ENCODE results near the gene RAB3IP.
"Not testable (repeated sequence)": the region's sequence is repeated elsewhere in the genome, so short reads cannot be mapped to it uniquely, and the experiment has no call there.

The RAB3IP gene

DNA sequence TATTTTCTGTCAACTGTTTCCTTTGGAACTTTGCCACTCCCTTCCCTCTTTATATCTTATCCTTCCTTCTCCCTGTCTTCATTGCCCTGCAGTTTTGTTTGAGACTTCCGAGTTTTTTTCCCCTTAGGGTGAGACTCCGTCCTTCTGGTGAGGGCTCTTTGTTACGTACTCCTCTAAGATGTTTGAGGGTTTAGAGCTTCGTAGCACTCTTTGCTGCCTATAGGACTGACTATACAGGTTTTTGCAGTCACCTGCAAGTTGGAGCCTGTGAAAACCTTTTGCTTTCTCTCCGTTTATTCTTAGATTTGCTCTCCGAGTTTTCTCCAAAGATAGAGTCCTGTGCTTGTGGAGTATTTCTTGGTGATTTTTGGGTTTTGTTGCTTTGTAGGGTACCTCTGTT lies 44.7 kb downstream of the RAB3IP start:
- TF ChIP-seq, protein P1, sequence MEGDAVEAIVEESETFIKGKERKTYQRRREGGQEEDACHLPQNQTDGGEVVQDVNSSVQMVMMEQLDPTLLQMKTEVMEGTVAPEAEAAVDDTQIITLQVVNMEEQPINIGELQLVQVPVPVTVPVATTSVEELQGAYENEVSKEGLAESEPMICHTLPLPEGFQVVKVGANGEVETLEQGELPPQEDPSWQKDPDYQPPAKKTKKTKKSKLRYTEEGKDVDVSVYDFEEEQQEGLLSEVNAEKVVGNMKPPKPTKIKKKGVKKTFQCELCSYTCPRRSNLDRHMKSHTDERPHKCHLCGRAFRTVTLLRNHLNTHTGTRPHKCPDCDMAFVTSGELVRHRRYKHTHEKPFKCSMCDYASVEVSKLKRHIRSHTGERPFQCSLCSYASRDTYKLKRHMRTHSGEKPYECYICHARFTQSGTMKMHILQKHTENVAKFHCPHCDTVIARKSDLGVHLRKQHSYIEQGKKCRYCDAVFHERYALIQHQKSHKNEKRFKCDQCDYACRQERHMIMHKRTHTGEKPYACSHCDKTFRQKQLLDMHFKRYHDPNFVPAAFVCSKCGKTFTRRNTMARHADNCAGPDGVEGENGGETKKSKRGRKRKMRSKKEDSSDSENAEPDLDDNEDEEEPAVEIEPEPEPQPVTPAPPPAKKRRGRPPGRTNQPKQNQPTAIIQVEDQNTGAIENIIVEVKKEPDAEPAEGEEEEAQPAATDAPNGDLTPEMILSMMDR (IDR thresholded peaks at IDR 0.05; ENCODE audit: control insufficient read depth, extremely low read depth, insufficient read depth), result no peak
- DNase-seq (ENCODE audit: low read depth), result no peak
- H3K4me3 ChIP-seq (ENCODE audit: low read depth, low read length), result no peak overlapping the region

DNA sequence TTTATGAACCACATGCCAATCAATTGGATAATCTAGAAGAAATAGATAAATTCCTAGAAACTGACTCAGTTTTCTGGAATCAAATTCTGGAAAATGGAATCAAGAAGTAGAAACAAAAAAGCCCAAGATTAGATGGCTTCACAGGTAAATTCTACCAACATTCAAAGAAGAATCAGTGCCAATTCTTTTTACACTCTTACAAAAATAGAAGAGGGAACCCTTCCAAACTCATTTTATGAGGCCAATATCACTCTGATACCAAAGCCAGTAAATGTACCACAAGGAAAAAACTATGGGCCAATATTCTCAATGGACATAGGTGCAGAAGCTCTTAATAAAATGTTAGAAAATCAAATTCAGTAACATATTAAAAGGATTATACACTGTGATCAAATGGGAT lies 50.7 kb downstream of the RAB3IP start:
- H3K4me3 ChIP-seq (ENCODE audit: low read depth, low read length), result no peak overlapping the region
- TF ChIP-seq, protein P1 (IDR thresholded peaks at IDR 0.05; ENCODE audit: control insufficient read depth, extremely low read depth, insufficient read depth), result no peak
- peak; percentile 46 for DNase-seq (ENCODE audit: low read depth)

DNA sequence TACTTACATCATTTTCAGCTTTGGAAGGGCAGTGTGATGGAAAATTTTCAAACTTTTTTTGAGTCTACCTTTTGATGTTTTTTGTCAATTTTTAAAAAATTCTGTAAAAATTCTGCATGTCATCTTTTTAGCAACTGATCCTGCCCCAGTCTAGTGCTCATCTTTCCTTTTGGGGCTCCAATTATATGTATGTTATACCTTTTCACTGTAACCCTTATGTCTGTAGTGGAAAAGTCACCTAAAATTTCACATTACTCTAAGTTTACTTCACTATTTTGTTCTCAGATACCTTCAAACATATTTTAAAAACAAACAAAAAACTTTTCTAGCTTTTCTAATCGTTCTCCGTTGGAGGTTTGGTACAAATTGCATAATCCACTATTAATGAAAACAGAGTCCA lies 53.9 kb downstream of the RAB3IP start:
- DNase-seq (ENCODE audit: low read depth), result no peak
- no peak overlapping the region for H3K4me3 ChIP-seq (ENCODE audit: low read depth, low read length)
- TF ChIP-seq, protein P1 (IDR thresholded peaks at IDR 0.05; ENCODE audit: control insufficient read depth, extremely low read depth, insufficient read depth), result no peak

DNA sequence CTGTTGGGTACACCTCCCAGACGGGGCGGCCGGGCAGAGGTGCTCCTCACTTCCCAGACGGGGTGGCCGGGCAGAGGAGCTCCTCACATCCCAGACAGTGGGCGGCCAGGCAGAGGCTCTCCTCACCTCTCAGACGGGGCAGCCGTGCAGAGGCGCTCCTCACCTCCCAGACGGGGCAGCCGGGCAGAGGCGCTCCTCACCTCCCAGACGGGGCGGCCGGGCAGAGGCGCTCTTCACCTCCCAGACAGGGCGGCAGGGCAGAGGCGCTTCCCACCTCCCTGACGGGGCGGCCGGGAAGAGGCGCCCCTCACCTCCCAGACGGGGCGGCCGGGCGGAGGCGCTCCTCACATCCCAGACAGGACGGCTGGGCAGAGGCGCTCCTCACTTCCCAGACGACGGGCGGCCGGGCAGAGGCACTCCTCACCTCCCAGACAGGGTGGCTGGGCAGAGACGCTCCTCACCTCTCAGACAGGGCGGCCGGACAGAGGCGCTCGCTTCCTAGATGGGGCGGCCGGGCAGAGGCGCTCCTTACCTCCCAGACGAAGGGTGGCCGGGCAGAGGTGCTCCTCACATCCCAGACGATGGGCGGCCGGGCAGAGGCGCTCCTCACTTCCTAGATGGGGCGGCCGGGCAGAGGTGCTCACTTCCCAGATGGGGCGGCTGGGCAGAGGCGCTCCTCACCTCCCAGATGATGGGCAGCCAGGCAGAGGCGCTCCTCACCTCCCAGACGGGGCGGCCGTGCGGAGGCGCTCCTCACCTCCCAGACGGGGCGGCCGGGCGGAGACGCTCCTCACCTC lies 68.6 kb downstream of the RAB3IP start:
- not testable (repeated sequence) for DNase-seq (ENCODE audit: low read depth); H3K4me3 ChIP-seq (ENCODE audit: low read depth, low read length)

DNA sequence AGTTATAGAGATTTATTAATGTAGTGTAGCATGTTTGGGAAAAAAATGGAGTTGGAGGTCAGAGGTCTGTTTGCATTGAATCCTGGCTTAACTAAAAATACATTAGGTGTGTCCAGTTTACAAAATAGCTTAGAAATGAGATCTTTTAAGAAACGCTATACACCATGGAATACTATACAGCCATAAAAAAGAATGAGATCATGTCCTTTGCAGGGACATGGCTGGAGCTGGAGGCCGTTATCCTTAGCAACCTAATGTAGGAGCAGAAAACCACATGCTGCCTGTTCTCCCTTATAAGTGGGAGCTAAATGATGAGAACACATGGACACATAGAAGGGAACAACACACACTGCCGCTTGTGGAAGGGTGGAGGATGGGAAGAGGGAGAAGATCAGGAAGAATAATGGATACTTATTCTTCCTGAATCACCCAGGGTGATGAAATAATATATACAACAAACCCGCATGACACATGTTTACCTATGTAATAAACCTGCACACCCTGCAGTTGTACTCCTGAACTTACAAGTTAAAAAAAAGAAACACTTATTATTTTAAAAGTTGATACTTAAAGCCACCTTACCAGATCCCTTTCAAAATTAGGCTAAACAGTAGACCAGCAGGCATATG lies 72.3 kb downstream of the RAB3IP start:
- no peak overlapping the region for H3K4me3 ChIP-seq (ENCODE audit: low read depth, low read length)
- TF ChIP-seq, protein P1 (IDR thresholded peaks at IDR 0.05; ENCODE audit: control insufficient read depth, extremely low read depth, insufficient read depth), result no peak
- no peak for DNase-seq (ENCODE audit: low read depth)

DNA sequence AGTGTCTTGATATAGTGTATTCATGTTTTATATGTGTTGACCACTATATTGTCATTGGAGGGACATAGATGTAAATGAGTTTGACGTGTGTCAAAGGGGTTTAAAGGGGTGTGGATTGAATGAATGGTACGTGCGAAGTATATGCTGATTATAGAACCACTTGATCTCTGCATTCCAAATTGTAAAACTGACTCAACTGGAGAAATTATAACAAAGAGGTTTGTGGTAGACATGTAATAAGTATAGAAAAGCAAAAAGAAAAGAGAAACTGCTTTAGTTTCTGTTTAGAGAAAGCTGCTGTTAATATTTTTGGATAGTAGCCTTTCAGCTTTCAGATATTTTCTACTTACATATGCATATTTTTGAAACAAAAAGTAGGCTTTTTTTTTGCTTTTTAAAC lies 77.4 kb downstream of the RAB3IP start:
- no peak for DNase-seq (ENCODE audit: low read depth)
- no peak overlapping the region for H3K4me3 ChIP-seq (ENCODE audit: low read depth, low read length)
- TF ChIP-seq, protein P1 (IDR thresholded peaks at IDR 0.05; ENCODE audit: control insufficient read depth, extremely low read depth, insufficient read depth), result no peak

DNA sequence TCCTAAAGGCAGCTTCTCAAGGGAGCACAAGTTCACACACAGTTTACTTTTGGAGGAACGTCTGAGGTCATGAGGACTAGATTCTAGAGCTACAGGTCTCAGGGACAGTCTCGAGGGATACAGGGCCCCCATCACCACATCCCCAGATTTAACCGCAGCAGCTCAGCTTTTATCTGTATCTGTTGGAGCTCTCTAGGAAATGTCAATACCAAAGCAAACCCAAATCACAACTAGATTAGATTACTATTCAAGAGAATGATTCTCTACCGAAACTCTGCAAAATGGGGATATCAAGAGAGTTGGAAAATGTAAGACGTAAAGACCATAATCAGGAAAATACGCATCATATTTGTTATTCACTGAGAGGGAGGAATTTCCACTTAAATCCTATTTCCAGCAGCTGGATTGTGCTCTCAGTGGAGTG lies 82.4 kb downstream of the RAB3IP start:
- H3K4me3 ChIP-seq (ENCODE audit: low read depth, low read length), result no peak overlapping the region
- TF ChIP-seq, protein P1 (IDR thresholded peaks at IDR 0.05; ENCODE audit: control insufficient read depth, extremely low read depth, insufficient read depth), result no peak
- no peak for DNase-seq (ENCODE audit: low read depth)

Measured in LNCaP clone FGC (cell line).